SK-N-SH (cell line): ENCODE measurements around the gene NRL.

Experiments used
- ELF1 ChIP-seq: IDR thresholded peaks from 2 replicates; pipeline ENCODE4 v1.4.0; 2012
- EZH2phosphoT487 ChIP-seq: fragments of 200-600 bp; sonication (generic); IDR thresholded peaks from 2 replicates; pipeline ENCODE4 v1.6.1; 2017; ENCODE audit warnings: low read depth, mixed run types, mild to moderate bottlenecking, antibody characterized with exemption, moderate library complexity, borderline replicate concordance
- GATA2 ChIP-seq: sonication (generic); formaldehyde crosslinking; IDR thresholded peaks from 2 replicates; pipeline ENCODE4 v1.5.0; 2020; ENCODE audit warnings: mild to moderate bottlenecking, missing genetic modification reagents
- NFIC ChIP-seq: IDR thresholded peaks from 2 replicates; pipeline ENCODE4 v1.4.0; 2012; ENCODE audit warnings: borderline replicate concordance
- POLR2AphosphoS5 ChIP-seq: IDR thresholded peaks from 2 replicates; pipeline ENCODE4 v1.6.1; 2012; ENCODE audit warnings: low read depth, low read length
- RAD21 ChIP-seq: IDR thresholded peaks from 2 replicates; pipeline ENCODE4 v1.6.1; 2012; ENCODE audit warnings: mild to moderate bottlenecking, low read length
- TCF12 ChIP-seq: IDR thresholded peaks from 2 replicates; pipeline ENCODE4 v1.4.0; 2012
- TF ChIP-seq, protein P1 (sequence below): fragments of 200-600 bp; sonication (generic); IDR thresholded peaks from 2 replicates; pipeline ENCODE4 v1.6.1; 2017; ENCODE audit warnings: antibody characterized with exemption, mild to moderate bottlenecking, moderate library complexity
- TF ChIP-seq, protein P2 (sequence below): IDR thresholded peaks from 2 replicates; pipeline ENCODE4 v1.6.1; 2012; ENCODE audit warnings: mild to moderate bottlenecking, low read depth, low read length, moderate library complexity
- TF ChIP-seq, protein P3 (sequence below): fragments of 150-350 bp; IDR thresholded peaks from 2 replicates; pipeline ENCODE4 v1.6.1; 2017; ENCODE audit warnings: antibody characterized with exemption, low read length, low read depth, borderline replicate concordance
- TF ChIP-seq, protein P4 (sequence below): IDR thresholded peaks from 2 replicates; pipeline ENCODE4 v1.4.0; 2012; ENCODE audit warnings: low read depth, borderline replicate concordance
- TF ChIP-seq, protein P5 (sequence below): IDR thresholded peaks from 2 replicates; pipeline ENCODE4 v1.4.0; 2012; ENCODE audit warnings: low read depth

DNA sequence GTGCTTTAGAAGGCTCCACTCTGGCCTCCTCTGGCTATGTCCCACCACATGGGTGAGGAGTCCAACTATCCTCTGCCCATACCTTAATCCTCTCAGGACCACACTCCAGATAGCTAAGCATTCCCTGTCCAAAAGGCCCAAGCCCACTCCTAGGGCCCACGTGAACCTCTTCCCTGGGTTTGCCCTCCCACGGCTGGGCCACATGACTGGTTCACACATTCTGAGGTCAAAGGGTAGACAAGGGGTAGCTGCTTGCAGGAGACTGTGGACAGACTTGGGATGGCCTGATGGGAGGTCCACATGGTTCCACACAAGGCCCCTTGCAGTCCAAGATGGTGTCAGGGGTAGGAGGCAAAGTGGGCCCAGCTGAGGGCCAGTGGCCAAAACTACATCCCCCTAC lies 26.7 kb downstream of the NRL start:
- TF ChIP-seq, protein P1, sequence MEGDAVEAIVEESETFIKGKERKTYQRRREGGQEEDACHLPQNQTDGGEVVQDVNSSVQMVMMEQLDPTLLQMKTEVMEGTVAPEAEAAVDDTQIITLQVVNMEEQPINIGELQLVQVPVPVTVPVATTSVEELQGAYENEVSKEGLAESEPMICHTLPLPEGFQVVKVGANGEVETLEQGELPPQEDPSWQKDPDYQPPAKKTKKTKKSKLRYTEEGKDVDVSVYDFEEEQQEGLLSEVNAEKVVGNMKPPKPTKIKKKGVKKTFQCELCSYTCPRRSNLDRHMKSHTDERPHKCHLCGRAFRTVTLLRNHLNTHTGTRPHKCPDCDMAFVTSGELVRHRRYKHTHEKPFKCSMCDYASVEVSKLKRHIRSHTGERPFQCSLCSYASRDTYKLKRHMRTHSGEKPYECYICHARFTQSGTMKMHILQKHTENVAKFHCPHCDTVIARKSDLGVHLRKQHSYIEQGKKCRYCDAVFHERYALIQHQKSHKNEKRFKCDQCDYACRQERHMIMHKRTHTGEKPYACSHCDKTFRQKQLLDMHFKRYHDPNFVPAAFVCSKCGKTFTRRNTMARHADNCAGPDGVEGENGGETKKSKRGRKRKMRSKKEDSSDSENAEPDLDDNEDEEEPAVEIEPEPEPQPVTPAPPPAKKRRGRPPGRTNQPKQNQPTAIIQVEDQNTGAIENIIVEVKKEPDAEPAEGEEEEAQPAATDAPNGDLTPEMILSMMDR = no peak
- TF ChIP-seq POLR2AphosphoS5 (no peak), TCF12 (no peak), RAD21 (no peak), EZH2phosphoT487 (no peak), ELF1 (no peak), NFIC (no peak), GATA2 (CRISPR knock-in tag) (no peak)
- TF ChIP-seq, protein P2, sequence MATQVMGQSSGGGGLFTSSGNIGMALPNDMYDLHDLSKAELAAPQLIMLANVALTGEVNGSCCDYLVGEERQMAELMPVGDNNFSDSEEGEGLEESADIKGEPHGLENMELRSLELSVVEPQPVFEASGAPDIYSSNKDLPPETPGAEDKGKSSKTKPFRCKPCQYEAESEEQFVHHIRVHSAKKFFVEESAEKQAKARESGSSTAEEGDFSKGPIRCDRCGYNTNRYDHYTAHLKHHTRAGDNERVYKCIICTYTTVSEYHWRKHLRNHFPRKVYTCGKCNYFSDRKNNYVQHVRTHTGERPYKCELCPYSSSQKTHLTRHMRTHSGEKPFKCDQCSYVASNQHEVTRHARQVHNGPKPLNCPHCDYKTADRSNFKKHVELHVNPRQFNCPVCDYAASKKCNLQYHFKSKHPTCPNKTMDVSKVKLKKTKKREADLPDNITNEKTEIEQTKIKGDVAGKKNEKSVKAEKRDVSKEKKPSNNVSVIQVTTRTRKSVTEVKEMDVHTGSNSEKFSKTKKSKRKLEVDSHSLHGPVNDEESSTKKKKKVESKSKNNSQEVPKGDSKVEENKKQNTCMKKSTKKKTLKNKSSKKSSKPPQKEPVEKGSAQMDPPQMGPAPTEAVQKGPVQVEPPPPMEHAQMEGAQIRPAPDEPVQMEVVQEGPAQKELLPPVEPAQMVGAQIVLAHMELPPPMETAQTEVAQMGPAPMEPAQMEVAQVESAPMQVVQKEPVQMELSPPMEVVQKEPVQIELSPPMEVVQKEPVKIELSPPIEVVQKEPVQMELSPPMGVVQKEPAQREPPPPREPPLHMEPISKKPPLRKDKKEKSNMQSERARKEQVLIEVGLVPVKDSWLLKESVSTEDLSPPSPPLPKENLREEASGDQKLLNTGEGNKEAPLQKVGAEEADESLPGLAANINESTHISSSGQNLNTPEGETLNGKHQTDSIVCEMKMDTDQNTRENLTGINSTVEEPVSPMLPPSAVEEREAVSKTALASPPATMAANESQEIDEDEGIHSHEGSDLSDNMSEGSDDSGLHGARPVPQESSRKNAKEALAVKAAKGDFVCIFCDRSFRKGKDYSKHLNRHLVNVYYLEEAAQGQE = no peak
- TF ChIP-seq, protein P3, sequence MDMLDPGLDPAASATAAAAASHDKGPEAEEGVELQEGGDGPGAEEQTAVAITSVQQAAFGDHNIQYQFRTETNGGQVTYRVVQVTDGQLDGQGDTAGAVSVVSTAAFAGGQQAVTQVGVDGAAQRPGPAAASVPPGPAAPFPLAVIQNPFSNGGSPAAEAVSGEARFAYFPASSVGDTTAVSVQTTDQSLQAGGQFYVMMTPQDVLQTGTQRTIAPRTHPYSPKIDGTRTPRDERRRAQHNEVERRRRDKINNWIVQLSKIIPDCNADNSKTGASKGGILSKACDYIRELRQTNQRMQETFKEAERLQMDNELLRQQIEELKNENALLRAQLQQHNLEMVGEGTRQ = no peak
- TF ChIP-seq, protein P4, sequence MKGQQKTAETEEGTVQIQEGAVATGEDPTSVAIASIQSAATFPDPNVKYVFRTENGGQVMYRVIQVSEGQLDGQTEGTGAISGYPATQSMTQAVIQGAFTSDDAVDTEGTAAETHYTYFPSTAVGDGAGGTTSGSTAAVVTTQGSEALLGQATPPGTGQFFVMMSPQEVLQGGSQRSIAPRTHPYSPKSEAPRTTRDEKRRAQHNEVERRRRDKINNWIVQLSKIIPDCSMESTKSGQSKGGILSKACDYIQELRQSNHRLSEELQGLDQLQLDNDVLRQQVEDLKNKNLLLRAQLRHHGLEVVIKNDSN = no peak
- TF ChIP-seq, protein P5, sequence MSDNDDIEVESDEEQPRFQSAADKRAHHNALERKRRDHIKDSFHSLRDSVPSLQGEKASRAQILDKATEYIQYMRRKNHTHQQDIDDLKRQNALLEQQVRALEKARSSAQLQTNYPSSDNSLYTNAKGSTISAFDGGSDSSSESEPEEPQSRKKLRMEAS = no peak
